HepG2 (cell line): ENCODE data around the gene S100A13. TPM values are rescaled to one million over a fixed set of nuclear protein-coding genes. Genes with fewer than 3 reads are reported as not detected.
A peak's percentile ranks its signal among the peaks of the same experiment; 100 is the strongest.

Source experiments
- CENPBD1 ChIP-seq: sonication (generic); formaldehyde crosslinking; IDR thresholded peaks from 2 replicates; pipeline ENCODE4 v1.8.0; 2022; ENCODE audit warnings: missing genetic modification reagents, low read depth, mild to moderate bottlenecking, borderline replicate concordance
- DRAP1 ChIP-seq: IDR thresholded peaks from 2 replicates; pipeline ENCODE4 v1.6.1; 2016; ENCODE audit warnings: missing genetic modification reagents, missing compliant biosample characterization
- HNF4G ChIP-seq, 2 experiments: sonication (generic) in 1 of 2; formaldehyde crosslinking in 1 of 2; IDR thresholded peaks; 2 replicates each; pipeline versions ENCODE4 v1.4.0 to v1.6.1; 2011 to 2020; ENCODE audit warnings: borderline replicate concordance in 2 of 2, low read depth in 2 of 2, mild to moderate bottlenecking in 2 of 2, low read length in 1 of 2, missing genetic modification reagents in 1 of 2, moderate library complexity in 1 of 2
- NFIB ChIP-seq: sonication (generic); formaldehyde crosslinking; IDR thresholded peaks from 2 replicates; pipeline ENCODE4 v1.9.0; 2021; ENCODE audit warnings: missing genetic modification reagents, mild to moderate bottlenecking, borderline replicate concordance
- NR2F2 ChIP-seq: IDR thresholded peaks from 2 replicates; pipeline ENCODE4 v1.6.1; 2012; ENCODE audit warnings: low read depth, inconsistent platforms, borderline replicate concordance
- PRPF4 ChIP-seq: fragments of 200-400 bp; formaldehyde crosslinking; IDR thresholded peaks from 2 replicates; pipeline ENCODE4 v1.6.1; 2016; ENCODE audit warnings: low read length, low read depth; ENCODE audit not compliant: poor library complexity, severe bottlenecking
- SMAD9 ChIP-seq: sonication (generic); formaldehyde crosslinking; IDR thresholded peaks from 2 replicates; pipeline ENCODE4 v1.5.1; 2020; ENCODE audit warnings: mild to moderate bottlenecking, missing genetic modification reagents
- TGIF2 ChIP-seq: IDR thresholded peaks from 2 replicates; pipeline ENCODE4 v1.6.1; 2016; ENCODE audit warnings: control low read depth, missing compliant biosample characterization
- ZBTB1 ChIP-seq: sonication (generic); formaldehyde crosslinking; IDR thresholded peaks from 2 replicates; pipeline ENCODE4 v1.4.0; 2020; ENCODE audit warnings: missing genetic modification reagents, borderline replicate concordance
- ZFP36L2 ChIP-seq: sonication (generic); formaldehyde crosslinking; IDR thresholded peaks from 2 replicates; pipeline ENCODE4 v1.4.0; 2020; ENCODE audit warnings: missing genetic modification reagents
- ZNF382 ChIP-seq: sonication (generic); formaldehyde crosslinking; IDR thresholded peaks from 2 replicates; pipeline ENCODE4 v1.5.0; 2020; ENCODE audit warnings: missing genetic modification reagents, mild to moderate bottlenecking, borderline replicate concordance
- ZNF484 ChIP-seq: sonication (generic); formaldehyde crosslinking; IDR thresholded peaks from 2 replicates; pipeline ENCODE4 v1.5.1; 2020; ENCODE audit warnings: mild to moderate bottlenecking, low read depth, missing genetic modification reagents, borderline replicate concordance
- ZNF580 ChIP-seq: IDR thresholded peaks from 2 replicates; pipeline ENCODE4 v1.6.1; 2016; ENCODE audit warnings: low read depth, borderline replicate concordance
- ZNF678 ChIP-seq: sonication (generic); formaldehyde crosslinking; IDR thresholded peaks from 2 replicates; pipeline ENCODE4 v1.4.0; 2020; ENCODE audit warnings: mild to moderate bottlenecking, missing genetic modification reagents
- ZNF710 ChIP-seq: sonication (generic); formaldehyde crosslinking; IDR thresholded peaks from 2 replicates; pipeline ENCODE4 v1.5.0; 2020; ENCODE audit warnings: mild to moderate bottlenecking, missing genetic modification reagents, borderline replicate concordance
- ZNF790 ChIP-seq: sonication (generic); formaldehyde crosslinking; IDR thresholded peaks from 2 replicates; pipeline ENCODE4 v1.8.0; 2022; ENCODE audit warnings: missing genetic modification reagents, mild to moderate bottlenecking, borderline replicate concordance
- ZNF792 ChIP-seq: IDR thresholded peaks from 2 replicates; pipeline ENCODE4 v1.6.1; 2016
- ZUFSP ChIP-seq: sonication (generic); formaldehyde crosslinking; IDR thresholded peaks from 2 replicates; pipeline ENCODE4 v1.9.0; 2021; ENCODE audit warnings: missing genetic modification reagents, mild to moderate bottlenecking, borderline replicate concordance
- polyA plus RNA-seq, 8 experiments: library from polyadenylated mRNA; depleted of rRNA in 3 of 8; stranded (reverse) in 7 of 8; unstranded in 1 of 8; fragments of >200 nt; fragmentation: Illumina TruSeq in 4 of 8; extraction: Trizol in 4 of 8; gene quantifications; 2 replicates each; pipeline versions ENCODE4 v1.2.1 to v1.2.3, GENCODE V29; 2011 to 2016; ENCODE audit warnings: low read depth in 4 of 8, missing spikeins in 1 of 8, mixed read lengths in 1 of 8; ENCODE audit not compliant: insufficient read depth in 1 of 8
- total RNA-seq, 5 experiments: library from RNA; depleted of rRNA; stranded (reverse); fragments of >200 nt; fragmentation: Illumina TruSeq; extraction: Trizol; gene quantifications; 2 replicates each; pipeline ENCODE4 v1.2.3, GENCODE V29; 2016; ENCODE audit warnings: low read depth in 1 of 5
- TF ChIP-seq, protein P1 (sequence below): sonication (generic); formaldehyde crosslinking; IDR thresholded peaks from 2 replicates; pipeline ENCODE4 v1.8.0; 2022; ENCODE audit warnings: mild to moderate bottlenecking, missing genetic modification reagents; ENCODE audit not compliant: insufficient replicate concordance
- TF ChIP-seq, protein P2 (sequence below): sonication (generic); formaldehyde crosslinking; IDR thresholded peaks from 2 replicates; pipeline ENCODE4 v1.5.0; 2020; ENCODE audit warnings: missing genetic modification reagents

Gene S100A13
- total and polyA plus RNA-seq, 2 of the 13 experiments (the other 11 are each of a cell fraction or from before 2014, with no cell fraction given), result 89.5 to 172 TPM

DNA sequence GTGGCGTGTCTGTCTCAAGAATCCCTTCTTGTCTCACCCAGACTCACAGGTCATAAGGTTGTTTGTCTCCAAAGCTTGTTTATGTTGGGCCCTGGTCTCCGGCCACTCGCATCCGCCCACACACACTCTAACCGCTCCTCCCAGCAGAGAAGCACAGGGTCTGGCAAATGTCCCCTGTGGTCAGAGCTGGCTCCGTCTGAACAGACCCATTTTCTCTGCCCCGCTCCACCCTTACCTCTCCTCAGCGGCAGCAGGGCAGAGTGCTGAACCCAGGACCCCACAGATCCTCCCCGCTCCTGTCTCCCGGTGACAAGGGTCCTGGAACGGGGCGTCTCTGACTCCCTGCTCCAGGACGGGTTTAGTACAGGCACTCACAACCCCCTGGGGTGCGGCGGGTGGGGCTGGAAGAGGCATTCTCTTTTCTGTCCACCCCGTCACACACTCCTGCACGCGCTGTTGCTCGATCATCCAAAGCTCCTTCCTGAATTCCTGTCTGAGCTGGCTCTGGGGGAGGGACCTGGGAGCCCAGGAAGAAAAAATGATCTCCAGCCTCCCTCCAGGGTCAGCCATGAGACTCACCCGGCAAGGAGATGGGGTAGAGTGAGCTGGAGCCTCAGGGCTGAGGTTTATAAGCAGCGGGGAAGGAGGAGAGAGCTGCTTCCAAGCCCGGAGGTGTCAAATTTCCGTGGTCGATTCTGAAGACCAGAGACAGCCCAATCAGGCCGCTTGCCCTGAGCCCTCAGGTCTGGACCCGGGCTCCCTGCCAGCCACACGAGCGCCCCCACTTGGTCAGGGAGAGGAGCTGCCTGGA lies at the start of gene S100A13 (continued):
- TF ChIP-seq, protein P1, sequence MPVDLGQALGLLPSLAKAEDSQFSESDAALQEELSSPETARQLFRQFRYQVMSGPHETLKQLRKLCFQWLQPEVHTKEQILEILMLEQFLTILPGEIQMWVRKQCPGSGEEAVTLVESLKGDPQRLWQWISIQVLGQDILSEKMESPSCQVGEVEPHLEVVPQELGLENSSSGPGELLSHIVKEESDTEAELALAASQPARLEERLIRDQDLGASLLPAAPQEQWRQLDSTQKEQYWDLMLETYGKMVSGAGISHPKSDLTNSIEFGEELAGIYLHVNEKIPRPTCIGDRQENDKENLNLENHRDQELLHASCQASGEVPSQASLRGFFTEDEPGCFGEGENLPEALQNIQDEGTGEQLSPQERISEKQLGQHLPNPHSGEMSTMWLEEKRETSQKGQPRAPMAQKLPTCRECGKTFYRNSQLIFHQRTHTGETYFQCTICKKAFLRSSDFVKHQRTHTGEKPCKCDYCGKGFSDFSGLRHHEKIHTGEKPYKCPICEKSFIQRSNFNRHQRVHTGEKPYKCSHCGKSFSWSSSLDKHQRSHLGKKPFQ (CRISPR knock-in tag), result no peak
- TF ChIP-seq ZNF790 (CRISPR knock-in tag) (peak; percentile 42; the same call in 1 of the 2 replicates), NFIB (CRISPR knock-in tag) (no peak), ZNF678 (CRISPR knock-in tag) (no peak), ZFP36L2 (no peak), ZUFSP (no peak), SMAD9 (no peak), ZNF580 (CRISPR knock-in tag) (no peak; the same call in 1 of the 2 replicates), NR2F2 (no peak), DRAP1 (CRISPR knock-in tag) (peak; percentile 91), ZNF382 (CRISPR knock-in tag) (no peak), ZBTB1 (no peak), ZNF710 (no peak; the same call in 1 of the 2 replicates), CENPBD1 (CRISPR knock-in tag) (no peak), HNF4G (IDR thresholded peaks at IDR 0.05; ENCODE audit: borderline replicate concordance, low read depth, low read length) (no peak), HNF4G (CRISPR knock-in tag; IDR thresholded peaks at IDR 0.05; ENCODE audit: borderline replicate concordance, low read depth) (0 out of 2 replicates have a peak, but pooled peaks have one; percentile 21), ZNF792 (CRISPR knock-in tag) (no peak; the same call in 1 of the 2 replicates), PRPF4 (no peak), ZNF484 (CRISPR knock-in tag) (no peak), TGIF2 (CRISPR knock-in tag) (peak; percentile 44; the same call in 1 of the 2 replicates)
- TF ChIP-seq, protein P2, sequence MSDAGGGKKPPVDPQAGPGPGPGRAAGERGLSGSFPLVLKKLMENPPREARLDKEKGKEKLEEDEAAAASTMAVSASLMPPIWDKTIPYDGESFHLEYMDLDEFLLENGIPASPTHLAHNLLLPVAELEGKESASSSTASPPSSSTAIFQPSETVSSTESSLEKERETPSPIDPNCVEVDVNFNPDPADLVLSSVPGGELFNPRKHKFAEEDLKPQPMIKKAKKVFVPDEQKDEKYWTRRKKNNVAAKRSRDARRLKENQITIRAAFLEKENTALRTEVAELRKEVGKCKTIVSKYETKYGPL (CRISPR knock-in tag), result no peak
